C4-2B (cell line): ENCODE data around the gene SMG9.

ENCODE experiments used
- CTCF ChIP-seq: fragments of 450-650 bp; conservative IDR thresholded peaks from 2 replicates; pipeline ENCODE4 v1.5.1; 2017; ENCODE audit warnings: mild to moderate bottlenecking
- ZFX ChIP-seq: fragments of 450-650 bp; IDR thresholded peaks from 2 replicates; pipeline ENCODE4 v1.6.1; 2017

DNA sequence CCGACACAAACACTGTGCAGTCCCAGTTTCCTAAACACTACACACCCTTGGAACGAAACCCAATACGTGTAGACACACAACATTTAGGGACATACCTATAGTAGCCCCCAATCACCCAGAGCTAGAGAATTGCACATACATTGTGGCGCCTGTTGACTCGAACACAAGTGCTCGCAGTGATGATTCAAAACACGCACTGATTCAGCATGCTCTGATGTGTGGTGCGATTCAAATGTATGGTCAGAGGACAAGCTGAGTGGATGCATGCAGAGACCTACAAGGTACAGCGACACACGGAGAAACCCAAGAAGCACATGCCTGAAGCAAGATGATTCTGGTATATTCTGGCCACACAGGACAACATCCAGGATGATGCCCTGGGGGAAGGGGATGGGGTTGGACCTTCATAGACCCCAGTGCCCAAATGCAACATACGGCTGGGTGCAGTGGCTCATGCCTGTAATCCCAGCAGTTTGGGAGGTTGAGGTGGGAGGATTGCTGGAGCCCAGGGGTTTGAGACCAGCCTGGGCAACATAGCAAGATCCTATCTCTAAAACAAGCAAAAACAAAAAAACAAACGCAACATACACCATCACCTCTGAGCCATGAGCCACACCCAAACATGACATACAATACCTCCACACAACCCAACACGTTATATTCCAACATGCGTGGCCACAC lies 27.0 kb upstream of the SMG9 start:
- TF ChIP-seq CTCF = no peak
- TF ChIP-seq ZFX = no peak
